IMR-90 (cell line): ENCODE data around the gene PCDHGA9. TPM values are rescaled to one million over a fixed set of nuclear protein-coding genes. Genes with fewer than 3 reads are reported as not detected.
A peak's percentile ranks its signal among the peaks of the same experiment; 100 is the strongest.

Source experiments
- ATAC-seq: fragments of 200-7000 bp; cut with Tn5 transposase; 2 replicates; pipeline ENCODE4 v1.9.1; 2020; ENCODE audit warnings: low read depth, mild to moderate bottlenecking, moderate library complexity
- BruUV-seq: library from RNA; stranded (reverse); fragments of 400-500 nt; replicated peaks from 2 replicates; lab custom pipeline; 2021; lab: Mats Ljungman, UMichigan
- CTCF ChIA-PET: fragments of 300-600 bp; formaldehyde crosslinking; extraction: SDS; loops from one replicate; lab custom pipeline; 2021; ENCODE audit warnings: antibody characterized with exemption; lab: Yijun Ruan, JAX
- POLR2A ChIA-PET: fragments of 300-600 bp; sonication (Branson Sonifier 250); formaldehyde crosslinking; loops from one replicate; lab custom pipeline; 2022; ENCODE audit warnings: antibody characterized with exemption; ENCODE audit not compliant: unreplicated experiment; lab: Charles Lee
- DNase-seq: peaks from one replicate; pipeline ENCODE4 v3.0.0; 2013
- H2AFZ ChIP-seq: replicated peaks from 2 replicates; pipeline ENCODE3; 2013; ENCODE audit warnings: low read length, mild to moderate bottlenecking; ENCODE audit not compliant: poor library complexity
- H2AK5ac ChIP-seq: 2 replicates; pipeline ENCODE4 v1.6.1; 2013; ENCODE audit warnings: low read depth, low read length, inconsistent platforms
- H2AK9ac ChIP-seq: replicated peaks from 2 replicates; pipeline ENCODE3; 2013; ENCODE audit warnings: mild to moderate bottlenecking, low read depth, low read length, moderate library complexity; ENCODE audit not compliant: poor library complexity
- H2BK120ac ChIP-seq: 2 replicates; pipeline ENCODE4 v1.6.1; 2013; ENCODE audit warnings: low read depth, low read length, inconsistent platforms
- H2BK15ac ChIP-seq: 3 replicates; pipeline ENCODE4 v1.6.1; 2013; ENCODE audit warnings: low read depth, low read length, inconsistent platforms
- H2BK20ac ChIP-seq: 2 replicates; pipeline ENCODE4 v1.6.1; 2013; ENCODE audit warnings: low read depth, mild to moderate bottlenecking, inconsistent platforms, low read length, moderate library complexity
- H2BK5ac ChIP-seq: 2 replicates; pipeline ENCODE4 v1.6.1; 2013; ENCODE audit warnings: mild to moderate bottlenecking, low read depth, low read length, inconsistent platforms; ENCODE audit not compliant: poor library complexity, severe bottlenecking
- H3K14ac ChIP-seq: replicated peaks from 2 replicates; pipeline ENCODE4 v1.6.1; 2013; ENCODE audit warnings: low read depth, low read length, inconsistent platforms
- H3K18ac ChIP-seq: 2 replicates; pipeline ENCODE4 v1.6.1; 2013; ENCODE audit warnings: low read depth, low read length, control low read depth
- H3K23ac ChIP-seq: 2 replicates; pipeline ENCODE4 v1.6.1; 2013; ENCODE audit warnings: low read depth, low read length, inconsistent platforms
- H3K27ac ChIP-seq: 2 replicates; pipeline ENCODE4 v1.5.1; 2013; ENCODE audit warnings: mild to moderate bottlenecking, control low read depth, low read length; ENCODE audit not compliant: insufficient read depth
- H3K27me3 ChIP-seq: 2 replicates; pipeline ENCODE4 v1.6.1; 2013; ENCODE audit warnings: low read length; ENCODE audit not compliant: control insufficient read depth, insufficient read depth
- H3K36me3 ChIP-seq: 2 replicates; pipeline ENCODE4 v1.6.1; 2013; ENCODE audit warnings: low read length, mixed read lengths; ENCODE audit not compliant: control insufficient read depth, insufficient read depth
- H3K4ac ChIP-seq: 2 replicates; pipeline ENCODE4 v1.6.1; 2013; ENCODE audit warnings: low read depth, low read length, inconsistent platforms
- H3K4me1 ChIP-seq: 2 replicates; pipeline ENCODE4 v1.6.1; 2013; ENCODE audit warnings: low read length, mixed read lengths; ENCODE audit not compliant: control insufficient read depth, insufficient read depth
- H3K4me2 ChIP-seq: 2 replicates; pipeline ENCODE4 v1.6.1; 2013; ENCODE audit warnings: low read depth, mild to moderate bottlenecking, control low read depth, low read length, moderate library complexity
- H3K4me3 ChIP-seq: 2 replicates; pipeline ENCODE4 v1.5.1; 2013; ENCODE audit warnings: low read depth, mild to moderate bottlenecking, control low read depth, low read length, moderate library complexity; ENCODE audit not compliant: insufficient read depth
- H3K56ac ChIP-seq: 2 replicates; pipeline ENCODE4 v1.6.1; 2013; ENCODE audit warnings: low read length, inconsistent platforms; ENCODE audit not compliant: insufficient read depth; ENCODE audit errors: extremely low read depth
- H3K79me1 ChIP-seq, 2 experiments: 2 replicates each; pipeline ENCODE4 v1.6.1; 2013; ENCODE audit warnings: low read length in 2 of 2, inconsistent platforms in 1 of 2, low read depth in 1 of 2
- H3K9ac ChIP-seq: 2 replicates; pipeline ENCODE4 v1.6.1; 2013; ENCODE audit warnings: low read depth, low read length, control low read depth
- H3K9me1 ChIP-seq: 2 replicates; pipeline ENCODE4 v1.6.1; 2013; ENCODE audit warnings: low read length, inconsistent platforms; ENCODE audit not compliant: insufficient read depth
- H3K9me3 ChIP-seq: 2 replicates; pipeline ENCODE4 v1.6.1; 2013; ENCODE audit warnings: low read length; ENCODE audit not compliant: control insufficient read depth, insufficient read depth
- H4K20me1 ChIP-seq: 2 replicates; pipeline ENCODE4 v1.6.1; 2013; ENCODE audit warnings: low read length, inconsistent platforms; ENCODE audit not compliant: insufficient read depth
- H4K5ac ChIP-seq: 2 replicates; pipeline ENCODE4 v1.6.1; 2013; ENCODE audit warnings: mild to moderate bottlenecking, low read depth, low read length, control low read depth
- H4K8ac ChIP-seq, 2 experiments: 2 replicates each; pipeline ENCODE4 v1.6.1; 2013; ENCODE audit warnings: low read depth in 2 of 2, low read length in 2 of 2, control low read depth in 1 of 2, inconsistent platforms in 1 of 2
- H4K91ac ChIP-seq: 2 replicates; pipeline ENCODE4 v1.6.1; 2013; ENCODE audit warnings: low read depth, low read length, inconsistent platforms; ENCODE audit not compliant: insufficient read depth
- BHLHE40 ChIP-seq: fragments of 150-350 bp; IDR thresholded peaks from 2 replicates; pipeline ENCODE4 v1.6.1; 2016; ENCODE audit warnings: mild to moderate bottlenecking, low read depth, low read length
- CEBPB ChIP-seq: IDR thresholded peaks from 2 replicates; pipeline ENCODE4 v1.6.1; 2012; ENCODE audit warnings: low read depth, low read length, improper control_type of control experiment
- CHD1 ChIP-seq: IDR thresholded peaks from 2 replicates; pipeline ENCODE4 v1.6.1; 2012; ENCODE audit warnings: low read depth, low read length, improper control_type of control experiment
- MAFK ChIP-seq: IDR thresholded peaks from 2 replicates; pipeline ENCODE4 v1.6.1; 2012; ENCODE audit warnings: low read depth, low read length, improper control_type of control experiment
- MXI1 ChIP-seq: IDR thresholded peaks from 2 replicates; pipeline ENCODE4 v1.6.1; 2012; ENCODE audit warnings: low read depth, mild to moderate bottlenecking, low read length, moderate library complexity, borderline replicate concordance
- POLR2A ChIP-seq: IDR thresholded peaks from 2 replicates; pipeline ENCODE4 v1.6.1; 2012; ENCODE audit warnings: mild to moderate bottlenecking, low read depth, low read length
- RAD21 ChIP-seq: IDR thresholded peaks from 2 replicates; pipeline ENCODE4 v1.6.1; 2012; ENCODE audit warnings: low read length, improper control_type of control experiment
- RFX5 ChIP-seq: IDR thresholded peaks from 2 replicates; pipeline ENCODE4 v1.8.0; 2012; ENCODE audit warnings: low read depth, mild to moderate bottlenecking, low read length, moderate library complexity
- SMC3 ChIP-seq: fragments of 150-350 bp; IDR thresholded peaks from 2 replicates; pipeline ENCODE4 v1.6.1; 2016; ENCODE audit warnings: low read depth, mild to moderate bottlenecking, antibody characterized with exemption, low read length, moderate library complexity
- WGBS, 2 experiments: methylation state at CpG; one replicate each; pipeline versions ENCODE4 v1.1.5 to v1.1.7; 2013; ENCODE audit warnings: missing lambda C conversion rate in 2 of 2; ENCODE audit not compliant: insufficient read length in 1 of 2; ENCODE audit errors: extremely low coverage in 2 of 2; 5-methylcytosine and 5-hydroxymethylcytosine counted together
- dilution Hi-C: fragments of 300-500 bp; cut with HindIII; formaldehyde crosslinking; loops from one replicate; pipeline ENCODE4 v1.14.3; 2018; ENCODE audit warnings: low sequenced_read_pairs; ENCODE audit not compliant: unreplicated experiment
- in situ Hi-C: fragments of 300-500 bp; cut with MboI; formaldehyde crosslinking; loops from 3 replicates; pipeline ENCODE4 v1.14.3; 2019; ENCODE audit warnings: low sequenced_read_pairs, inconsistent platforms, mixed read lengths
- intact Hi-C: fragments of 100-400 bp; cut with micrococcal nuclease; formaldehyde crosslinking; loops from 2 replicates; pipeline ENCODE4 v1.10.0; 2022
- polyA plus RNA-seq, 3 experiments: library from polyadenylated mRNA; depleted of rRNA; stranded (reverse); fragments of >200 nt; gene quantifications; 2 replicates each; pipeline ENCODE4 v1.2.3, GENCODE V29; 2012; ENCODE audit warnings: low replicate concordance in 1 of 3
- total RNA-seq: library from RNA; depleted of rRNA; stranded (reverse); fragments of >200 nt; gene quantifications from 2 replicates; pipeline ENCODE4 v1.2.3, GENCODE V29; 2012
- TF ChIP-seq, protein P1 (sequence below): fragments of 150-350 bp; IDR thresholded peaks from 2 replicates; pipeline ENCODE4 v1.6.1; 2017; ENCODE audit warnings: mild to moderate bottlenecking, antibody characterized with exemption, low read length, low read depth
- TF ChIP-seq, protein P2 (sequence below): conservative IDR thresholded peaks from 2 replicates; pipeline ENCODE4 v1.5.1; 2012; ENCODE audit warnings: mild to moderate bottlenecking, low read depth, low read length, improper control_type of control experiment

The PCDHGA9 gene
- total and polyA plus RNA-seq, 2 of the 4 experiments (the other 2 are of a cell fraction) = 1.8 to 4.5 TPM

DNA sequence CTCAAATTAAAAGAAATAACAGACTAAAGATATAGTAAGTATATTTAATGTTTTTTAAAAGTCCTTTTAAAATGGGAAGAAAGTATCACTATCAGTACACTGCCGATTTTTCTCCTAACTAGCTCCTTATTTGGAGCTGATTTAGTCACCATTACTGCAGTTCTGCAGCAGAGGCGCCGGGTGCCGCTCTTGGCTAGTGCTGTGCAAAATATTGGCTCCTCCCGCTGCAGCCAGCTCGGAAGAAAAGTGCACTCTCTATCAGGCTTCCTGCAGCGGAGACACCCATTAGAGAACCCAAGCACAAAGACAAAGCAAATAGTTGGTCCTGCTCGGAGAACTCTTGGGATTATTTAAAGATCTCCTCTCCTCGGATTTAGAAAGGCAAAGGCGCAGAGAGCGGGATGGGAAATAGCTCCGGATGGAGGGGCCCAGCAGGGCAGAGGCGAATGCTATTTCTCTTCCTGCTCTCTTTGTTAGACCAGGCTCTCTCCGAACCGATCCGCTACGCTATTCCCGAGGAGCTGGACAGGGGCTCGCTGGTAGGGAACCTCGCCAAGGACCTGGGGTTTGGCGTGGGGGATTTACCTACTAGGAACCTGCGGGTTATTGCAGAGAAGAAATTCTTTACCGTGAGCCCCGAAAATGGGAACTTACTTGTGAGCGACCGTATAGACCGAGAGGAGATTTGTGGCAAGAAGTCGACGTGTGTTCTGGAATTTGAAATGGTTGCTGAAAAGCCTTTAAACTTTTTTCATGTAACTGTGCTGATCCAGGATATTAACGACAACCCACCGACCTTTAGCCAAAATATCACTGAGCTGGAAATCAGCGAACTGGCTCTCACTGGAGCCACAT lies 32.4 kb upstream of the PCDHGA9 start, which contains the start of gene PCDHGB3:
Gene PCDHGB3 (plus strand): TSS at position 249 of the 855 bp plus-strand sequence. CDS start 153 bp downstream, at position 402.
- BruUV-seq = no TSS peak
- Histone ChIP-seq H3K14ac (no peak within 1 kb of the TSS; the same call in 1 of the 2 replicates), H4K5ac (peak within 1 kb of the TSS; percentile 37; the same call in 1 of the 2 replicates), H3K27ac (peak within 1 kb of the TSS; percentile 52; the same call in 1 of the 2 replicates), H3K9me1 (no peaks in the 10 kb centered on the region), H3K79me1 (peaks cover 0 to 2% of the 10 kb centered on the region in 2 experiments; a peak in 1 of 4 replicates), H3K4me3 (peak within 1 kb of the TSS; percentile 49; the same call in 1 of the 2 replicates), H2AK9ac (no peak within 1 kb of the TSS), H2BK120ac (no peak within 1 kb of the TSS), H3K4me1 (peaks cover 2% of the 10 kb centered on the region; the same call in 1 of the 2 replicates), H2BK15ac (no peak within 1 kb of the TSS), H2BK5ac (peak within 1 kb of the TSS; percentile 59), H3K56ac (no peak within 1 kb of the TSS), H2AK5ac (no peak within 1 kb of the TSS), H3K9ac (peak within 1 kb of the TSS; percentile 63), H2AFZ (peak within 1 kb of the TSS; percentile 79), H3K18ac (0 out of 2 replicates have a peak within 1 kb of the TSS, but pooled peaks have one; percentile 51), H4K20me1 (no peaks in the 10 kb centered on the region), H3K9me3 (peaks cover 57% of the 10 kb centered on the region), H3K27me3 (no peaks in the 10 kb centered on the region; the same call in 1 of the 2 replicates), H4K8ac (peak within 1 kb of the TSS in 1 of 2 experiments; percentile 40; a peak in 2 of 4 replicates), H3K4ac (no peak within 1 kb of the TSS), H2BK20ac (no peak within 1 kb of the TSS), H3K4me2 (peak within 1 kb of the TSS; percentile 81), H3K36me3 (peaks cover 28% of the 10 kb centered on the region), H4K91ac (no peak within 1 kb of the TSS), H3K23ac (no peak within 1 kb of the TSS)
- intact Hi-C loops (loop anchor here (1.0 kb wide), 1 partner anchor 191 kb away; no protein-coding TSS in a partner anchor), dilution Hi-C loops (no loop called here), in situ Hi-C loops (no loop called here)
- DNase-seq = peak; percentile 74
- CTCF ChIA-PET = interaction anchor here (0.6 to 1.4 kb wide), 5 partner anchors 147 to 194 kb away, joined by 3 to 7 read pairs (median 4); partner anchors contain the start of gene PCDHB14
- POLR2A ChIA-PET = no interaction called here
- TF ChIP-seq CHD1 (no peak), CEBPB (no peak), POLR2A (no peak), MXI1 (no peak), BHLHE40 (0 out of 2 replicates have a peak, but pooled peaks have one; percentile 0), MAFK (no peak), SMC3 (peak; percentile 41), RAD21 (peak; percentile 72), RFX5 (no peak)
- TF ChIP-seq, protein P1, sequence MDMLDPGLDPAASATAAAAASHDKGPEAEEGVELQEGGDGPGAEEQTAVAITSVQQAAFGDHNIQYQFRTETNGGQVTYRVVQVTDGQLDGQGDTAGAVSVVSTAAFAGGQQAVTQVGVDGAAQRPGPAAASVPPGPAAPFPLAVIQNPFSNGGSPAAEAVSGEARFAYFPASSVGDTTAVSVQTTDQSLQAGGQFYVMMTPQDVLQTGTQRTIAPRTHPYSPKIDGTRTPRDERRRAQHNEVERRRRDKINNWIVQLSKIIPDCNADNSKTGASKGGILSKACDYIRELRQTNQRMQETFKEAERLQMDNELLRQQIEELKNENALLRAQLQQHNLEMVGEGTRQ = no peak
- TF ChIP-seq, protein P2, sequence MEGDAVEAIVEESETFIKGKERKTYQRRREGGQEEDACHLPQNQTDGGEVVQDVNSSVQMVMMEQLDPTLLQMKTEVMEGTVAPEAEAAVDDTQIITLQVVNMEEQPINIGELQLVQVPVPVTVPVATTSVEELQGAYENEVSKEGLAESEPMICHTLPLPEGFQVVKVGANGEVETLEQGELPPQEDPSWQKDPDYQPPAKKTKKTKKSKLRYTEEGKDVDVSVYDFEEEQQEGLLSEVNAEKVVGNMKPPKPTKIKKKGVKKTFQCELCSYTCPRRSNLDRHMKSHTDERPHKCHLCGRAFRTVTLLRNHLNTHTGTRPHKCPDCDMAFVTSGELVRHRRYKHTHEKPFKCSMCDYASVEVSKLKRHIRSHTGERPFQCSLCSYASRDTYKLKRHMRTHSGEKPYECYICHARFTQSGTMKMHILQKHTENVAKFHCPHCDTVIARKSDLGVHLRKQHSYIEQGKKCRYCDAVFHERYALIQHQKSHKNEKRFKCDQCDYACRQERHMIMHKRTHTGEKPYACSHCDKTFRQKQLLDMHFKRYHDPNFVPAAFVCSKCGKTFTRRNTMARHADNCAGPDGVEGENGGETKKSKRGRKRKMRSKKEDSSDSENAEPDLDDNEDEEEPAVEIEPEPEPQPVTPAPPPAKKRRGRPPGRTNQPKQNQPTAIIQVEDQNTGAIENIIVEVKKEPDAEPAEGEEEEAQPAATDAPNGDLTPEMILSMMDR = peak; percentile 65
- WGBS, 2 experiments = 33% methylated on average over 7 of the region's 32 CpGs; no CpG with 5 or more reads in 1 of the 2 experiments
- ATAC-seq = peak; percentile 90
